ENCODE results near the gene EEFSEC.

DNA sequence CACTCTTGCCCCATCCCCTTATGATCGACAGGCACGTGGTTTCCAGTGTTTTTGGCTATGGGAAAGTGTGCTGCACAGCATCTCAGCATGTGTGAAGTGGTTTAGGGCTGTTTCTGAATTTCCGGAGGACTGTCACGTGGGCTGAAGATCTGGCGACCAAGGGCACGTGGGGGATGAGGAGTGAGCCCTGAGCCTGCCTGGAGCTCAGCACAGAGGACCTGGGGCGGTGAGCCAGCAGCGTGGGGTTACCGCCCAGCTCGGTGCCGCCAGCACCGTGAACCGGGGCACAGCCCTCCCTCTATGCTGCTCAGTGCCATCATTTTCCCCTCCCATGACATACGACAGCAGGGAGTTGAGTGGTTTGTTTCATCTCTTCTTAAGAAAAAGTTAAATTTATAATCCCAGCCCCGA, 163.2 kb downstream of the EEFSEC start:
- TF ChIP-seq, protein P1, sequence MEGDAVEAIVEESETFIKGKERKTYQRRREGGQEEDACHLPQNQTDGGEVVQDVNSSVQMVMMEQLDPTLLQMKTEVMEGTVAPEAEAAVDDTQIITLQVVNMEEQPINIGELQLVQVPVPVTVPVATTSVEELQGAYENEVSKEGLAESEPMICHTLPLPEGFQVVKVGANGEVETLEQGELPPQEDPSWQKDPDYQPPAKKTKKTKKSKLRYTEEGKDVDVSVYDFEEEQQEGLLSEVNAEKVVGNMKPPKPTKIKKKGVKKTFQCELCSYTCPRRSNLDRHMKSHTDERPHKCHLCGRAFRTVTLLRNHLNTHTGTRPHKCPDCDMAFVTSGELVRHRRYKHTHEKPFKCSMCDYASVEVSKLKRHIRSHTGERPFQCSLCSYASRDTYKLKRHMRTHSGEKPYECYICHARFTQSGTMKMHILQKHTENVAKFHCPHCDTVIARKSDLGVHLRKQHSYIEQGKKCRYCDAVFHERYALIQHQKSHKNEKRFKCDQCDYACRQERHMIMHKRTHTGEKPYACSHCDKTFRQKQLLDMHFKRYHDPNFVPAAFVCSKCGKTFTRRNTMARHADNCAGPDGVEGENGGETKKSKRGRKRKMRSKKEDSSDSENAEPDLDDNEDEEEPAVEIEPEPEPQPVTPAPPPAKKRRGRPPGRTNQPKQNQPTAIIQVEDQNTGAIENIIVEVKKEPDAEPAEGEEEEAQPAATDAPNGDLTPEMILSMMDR (conservative IDR thresholded peaks at IDR 0.05), result no peak
- TF ChIP-seq EZH2 (IDR thresholded peaks at IDR 0.05; ENCODE audit: low read depth), result no peak
